Left renal cortex interstitium (tissue), 4 donors: ENCODE data around the gene CYSRT1. TPM values are rescaled to one million over a fixed set of nuclear protein-coding genes. Genes with fewer than 3 reads are reported as not detected.

Source experiments
- DNase-seq, 4 donors: peaks; one replicate each; pipeline ENCODE4 v3.0.0-alpha.2; 2013; ENCODE audit warnings: low read depth in 4 of 4, low spot score in 2 of 4, missing footprints in 1 of 4
- polyA plus RNA-seq, 4 donors: library from polyadenylated mRNA; unstranded; fragments of 120-200 nt; gene quantifications; one replicate each; pipeline ENCODE4 v1.2.1, GENCODE V29; 2013; ENCODE audit not compliant: insufficient read length in 4 of 4

CYSRT1 gene
- polyA plus RNA-seq, 4 donors: 5.1 to 20.9 (median 12.5) TPM

- DNase-seq: no peak
Observed at GRCh38 chr9:137265496-137266161, 40.7 kb downstream of the CYSRT1 start.

- no peak for DNase-seq
Observed at GRCh38 chr9:137266162-137266527, 41.2 kb downstream of the CYSRT1 start.

GRCh38 chr9:137266585-137267453 lies 41.8 kb downstream of the CYSRT1 start:
- no peak for DNase-seq

GRCh38 chr9:137267933-137268355 lies 43.0 kb downstream of the CYSRT1 start:
- DNase-seq: no peak

GRCh38 chr9:137268538-137269201 lies 43.7 kb downstream of the CYSRT1 start:
- no peak for DNase-seq

GRCh38 chr9:137269231-137269772 lies 44.3 kb downstream of the CYSRT1 start:
- DNase-seq: no peak

GRCh38 chr9:137270929-137271695 lies 46.1 kb downstream of the CYSRT1 start:
- no peak for DNase-seq

GRCh38 chr9:137271696-137272076 lies 46.7 kb downstream of the CYSRT1 start:
- no peak for DNase-seq

GRCh38 chr9:137272241-137273094 lies 47.5 kb downstream of the CYSRT1 start:
- DNase-seq: no peak

- no peak for DNase-seq
Observed at GRCh38 chr9:137273095-137273490, 48.1 kb downstream of the CYSRT1 start.

GRCh38 chr9:137273611-137274320 lies 48.8 kb downstream of the CYSRT1 start:
- no peak for DNase-seq

GRCh38 chr9:137275203-137275587 lies 50.2 kb downstream of the CYSRT1 start:
- no peak for DNase-seq

Other genes starting within 250 kb of the CYSRT1 start
- gene PTGDS, start 247.7 kb upstream of the CYSRT1 start, polyA plus RNA-seq: 10 to 100 TPM; 34.0 to 80.6 (median 34.4) TPM
- gene LCNL1, start 242.2 kb upstream of the CYSRT1 start, polyA plus RNA-seq: under 1 TPM in 3 of 4 donors, not detected in 1; 0.08 to 0.41 (median 0.17) TPM
- gene PAXX, start 232.8 kb upstream of the CYSRT1 start, polyA plus RNA-seq: 10 to 100 TPM; 22.4 to 53.2 (median 41.4) TPM
- gene CLIC3, start 228.6 kb upstream of the CYSRT1 start, polyA plus RNA-seq: 1 to 10 TPM in 1 of 4 donors, under 1 TPM in 3; 0.49 to 1.2 (median 0.74) TPM
- 10 to 100 TPM; 36.4 to 60.9 (median 55.4) TPM for gene ABCA2, start 196.9 kb upstream of the CYSRT1 start, polyA plus RNA-seq
- under 1 TPM in 2 of 4 donors, not detected in 2; 0.08 to 0.12 TPM for gene FUT7, start 193.1 kb upstream of the CYSRT1 start, polyA plus RNA-seq
- gene NPDC1, start 179.0 kb upstream of the CYSRT1 start, polyA plus RNA-seq: 10 to 100 TPM; 19.8 to 46.8 (median 34.4) TPM
- gene ENTPD2, start 171.1 kb upstream of the CYSRT1 start, polyA plus RNA-seq: 1 to 10 TPM; 2.8 to 6.0 (median 5.1) TPM
- gene SAPCD2, start 154.6 kb upstream of the CYSRT1 start, polyA plus RNA-seq: 10 to 100 TPM in 1 of 4 donors, 1 to 10 TPM in 3; 5.5 to 10.0 (median 8.6) TPM
- 1 to 10 TPM; 4.2 to 7.4 (median 5.9) TPM for gene UAP1L1, start 147.7 kb upstream of the CYSRT1 start, polyA plus RNA-seq
- 10 to 100 TPM; 46.5 to 70.7 (median 63.1) TPM for gene MAN1B1, start 138.2 kb upstream of the CYSRT1 start, polyA plus RNA-seq
- gene DPP7, start 110.4 kb upstream of the CYSRT1 start, polyA plus RNA-seq: 10 to 100 TPM; 14.5 to 31.9 (median 25.1) TPM
- gene GRIN1, start 86.0 kb upstream of the CYSRT1 start, polyA plus RNA-seq: under 1 TPM in 3 of 4 donors, not detected in 1; 0.06 to 0.60 (median 0.20) TPM
- under 1 TPM in 3 of 4 donors, not detected in 1; 0.12 to 0.29 (median 0.17) TPM for gene LRRC26, start 55.1 kb upstream of the CYSRT1 start, polyA plus RNA-seq
- under 1 TPM in 1 of 4 donors, not detected in 3; 0.16 TPM for gene TMEM210, start 53.1 kb upstream of the CYSRT1 start, polyA plus RNA-seq
- 10 to 100 TPM; 31.3 to 56.1 (median 44.4) TPM for gene ANAPC2, start 36.6 kb upstream of the CYSRT1 start, polyA plus RNA-seq
- 10 to 100 TPM; 44.5 to 78.1 (median 56.9) TPM for gene SSNA1, start 36.5 kb upstream of the CYSRT1 start, polyA plus RNA-seq
- 10 to 100 TPM; 12.8 to 15.4 (median 14.7) TPM for gene TPRN, start 24.4 kb upstream of the CYSRT1 start, polyA plus RNA-seq
- gene TMEM203, start 19.5 kb upstream of the CYSRT1 start, polyA plus RNA-seq: 10 to 100 TPM; 37.2 to 53.2 (median 43.5) TPM
- 10 to 100 TPM in 3 of 4 donors, 1 to 10 TPM in 1; 7.0 to 20.2 (median 14.5) TPM for gene NDOR1, start 19.5 kb upstream of the CYSRT1 start, polyA plus RNA-seq
- 10 to 100 TPM in 3 of 4 donors, 1 to 10 TPM in 1; 5.4 to 15.1 (median 13.1) TPM for gene RNF208, start 2.9 kb upstream of the CYSRT1 start, polyA plus RNA-seq
- 10 to 100 TPM in 2 of 4 donors, 1 to 10 TPM in 2; 3.6 to 20.1 (median 12.5) TPM for gene RNF224, start 2.3 kb downstream of the CYSRT1 start, polyA plus RNA-seq
- 10 to 100 TPM in 2 of 4 donors, 1 to 10 TPM in 2; 4.4 to 15.4 (median 8.9) TPM for gene SLC34A3, start 5.7 kb downstream of the CYSRT1 start, polyA plus RNA-seq
- 100 to 1,000 TPM; 324 to 444 (median 393) TPM for gene TUBB4B, start 16.1 kb downstream of the CYSRT1 start, polyA plus RNA-seq
- 1 to 10 TPM; 1.0 to 3.5 (median 2.3) TPM for gene STPG3, start 26.1 kb downstream of the CYSRT1 start, polyA plus RNA-seq
- gene NELFB, start 30.2 kb downstream of the CYSRT1 start, polyA plus RNA-seq: 10 to 100 TPM; 49.5 to 67.0 (median 56.4) TPM
- gene TOR4A, start 52.6 kb downstream of the CYSRT1 start, polyA plus RNA-seq: 1 to 10 TPM; 3.9 to 8.5 (median 6.3) TPM
- gene NRARP, start 77.1 kb downstream of the CYSRT1 start, polyA plus RNA-seq: 1 to 10 TPM; 5.7 to 8.5 (median 8.2) TPM
- 10 to 100 TPM in 3 of 4 donors, 1 to 10 TPM in 1; 8.1 to 26.1 (median 19.7) TPM for gene EXD3, start 198.0 kb downstream of the CYSRT1 start, polyA plus RNA-seq
- gene NOXA1, start 198.2 kb downstream of the CYSRT1 start, polyA plus RNA-seq: 10 to 100 TPM in 1 of 4 donors, 1 to 10 TPM in 3; 4.3 to 13.1 (median 9.1) TPM
- under 1 TPM; 0.35 to 0.74 (median 0.64) TPM for gene ENTPD8, start 216.2 kb downstream of the CYSRT1 start, polyA plus RNA-seq
- 10 to 100 TPM; 48.1 to 52.4 (median 49.4) TPM for gene NSMF, start 234.2 kb downstream of the CYSRT1 start, polyA plus RNA-seq